ENCODE results near the gene ZNF57. TPM values are rescaled to one million over a fixed set of nuclear protein-coding genes. Genes with fewer than 3 reads are reported as not detected.

ZNF57 gene
- total RNA-seq, 1 donor from 2014 or later, result 3.0 TPM

GRCh38 chr19:2858864-2859263 is 41.9 kb upstream of the ZNF57 start:
- TF ChIP-seq CTCF (IDR thresholded peaks at IDR 0.05; ENCODE audit: insufficient read depth, low read length, poor library complexity, severe bottlenecking), result no peak
- no peak for DNase-seq (ENCODE audit: low read depth)
- Histone ChIP-seq H3K36me3 (ENCODE audit: control insufficient read depth, insufficient read depth, low read length) (no peaks in the 10 kb centered on the region), H3K27me3 (ENCODE audit: control insufficient read depth, insufficient read depth, low read length) (no peaks in the 10 kb centered on the region), H3K4me3 (ENCODE audit: low read depth, low read length) (no peak overlapping the region)

- DNase-seq (ENCODE audit: low read depth), result no peak
- H3K4me3 ChIP-seq (ENCODE audit: low read depth, low read length), result no peak overlapping the region
- H3K36me3 ChIP-seq (ENCODE audit: control insufficient read depth, insufficient read depth, low read length), result no peaks in the 10 kb centered on the region
- H3K27me3 ChIP-seq (ENCODE audit: control insufficient read depth, insufficient read depth, low read length), result no peaks in the 10 kb centered on the region
- TF ChIP-seq CTCF (IDR thresholded peaks at IDR 0.05; ENCODE audit: insufficient read depth, low read length, poor library complexity, severe bottlenecking), result no peak
These were observed 36.9 kb upstream of the ZNF57 start for GRCh38 chr19:2863816-2864215.

- H3K27me3 ChIP-seq (ENCODE audit: control insufficient read depth, insufficient read depth, low read length), result no peaks in the 10 kb centered on the region
- H3K4me3 ChIP-seq (ENCODE audit: low read depth, low read length), result no peak overlapping the region
- no peaks in the 10 kb centered on the region for H3K36me3 ChIP-seq (ENCODE audit: control insufficient read depth, insufficient read depth, low read length)
- no peak for TF ChIP-seq CTCF (IDR thresholded peaks at IDR 0.05; ENCODE audit: insufficient read depth, low read length, poor library complexity, severe bottlenecking)
- no peak for DNase-seq (ENCODE audit: low read depth)
These were observed 35.2 kb upstream of the ZNF57 start for GRCh38 chr19:2865334-2866100.

GRCh38 chr19:2866495-2867024 is 34.2 kb upstream of the ZNF57 start:
- TF ChIP-seq CTCF (IDR thresholded peaks at IDR 0.05; ENCODE audit: insufficient read depth, low read length, poor library complexity, severe bottlenecking), result no peak
- Histone ChIP-seq H3K4me3 (ENCODE audit: low read depth, low read length) (no peak overlapping the region), H3K27me3 (ENCODE audit: control insufficient read depth, insufficient read depth, low read length) (no peaks in the 10 kb centered on the region), H3K36me3 (ENCODE audit: control insufficient read depth, insufficient read depth, low read length) (no peaks in the 10 kb centered on the region)
- no peak for DNase-seq (ENCODE audit: low read depth)

GRCh38 chr19:2867025-2867991 is 33.4 kb upstream of the ZNF57 start, which contains the start of gene ZNF556:
Gene ZNF556 (plus strand): TSS chr19:2867335. CDS start chr19:2867422, 87 bp downstream.
- TF ChIP-seq CTCF (IDR thresholded peaks at IDR 0.05; ENCODE audit: insufficient read depth, low read length, poor library complexity, severe bottlenecking), result no peak
- no peaks in the 10 kb centered on the region for H3K36me3 ChIP-seq (ENCODE audit: control insufficient read depth, insufficient read depth, low read length)
- H3K27me3 ChIP-seq (ENCODE audit: control insufficient read depth, insufficient read depth, low read length), result no peaks in the 10 kb centered on the region
- H3K4me3 ChIP-seq (ENCODE audit: low read depth, low read length), result no peak within 1 kb of the TSS
- no peak for DNase-seq (ENCODE audit: low read depth)

Measured in kidney epithelial cell (primary cell).